Fibroblast of lung (primary cell): ENCODE measurements around the gene C10orf143. TPM values are rescaled to one million over a fixed set of nuclear protein-coding genes. Genes with fewer than 3 reads are reported as not detected.

Experiments
- DNase-seq, 2 donors: peaks; one replicate each; pipeline versions ENCODE4 v3.0.0 to v3.0.0-alpha.2; 2010; ENCODE audit warnings: low read depth in 2 of 2
- H2AFZ ChIP-seq: 2 replicates; pipeline ENCODE4 v1.5.1; 2012; ENCODE audit warnings: low read length, control low read depth, inconsistent platforms
- H3K27ac ChIP-seq: 2 replicates; pipeline ENCODE4 v1.5.1; 2011; ENCODE audit warnings: low read length, control low read depth; ENCODE audit not compliant: insufficient read depth
- H3K27me3 ChIP-seq: 2 replicates; pipeline ENCODE4 v1.5.1; 2011; ENCODE audit warnings: mild to moderate bottlenecking, low read length; ENCODE audit not compliant: control insufficient read depth, insufficient read depth
- H3K36me3 ChIP-seq: 2 replicates; pipeline ENCODE4 v1.5.1; 2011; ENCODE audit warnings: low read length; ENCODE audit not compliant: control insufficient read depth, insufficient read depth
- H3K4me1 ChIP-seq: 2 replicates; pipeline ENCODE4 v1.5.1; 2011; ENCODE audit warnings: low read length; ENCODE audit not compliant: control insufficient read depth, insufficient read depth; ENCODE audit errors: extremely low read depth
- H3K4me2 ChIP-seq: 2 replicates; pipeline ENCODE4 v1.5.1; 2011; ENCODE audit warnings: low read length, control low read depth; ENCODE audit not compliant: insufficient read depth; ENCODE audit errors: extremely low read depth
- H3K4me3 ChIP-seq, 4 experiments: fragments of 200-600 bp in 1 of 4; sonication (generic) in 1 of 4; replicated peaks in 1 of 4; 2 replicates each; pipeline ENCODE4 v1.5.1; 2011 to 2016; ENCODE audit warnings: low read length in 4 of 4, low read depth in 3 of 4, mild to moderate bottlenecking in 3 of 4, control low read depth in 2 of 4, inconsistent platforms in 1 of 4, mixed read lengths in 1 of 4; ENCODE audit not compliant: insufficient read depth in 1 of 4; ENCODE audit errors: control extremely low read depth in 1 of 4
- H3K79me2 ChIP-seq: 2 replicates; pipeline ENCODE4 v1.5.1; 2012; ENCODE audit warnings: mild to moderate bottlenecking, low read length, inconsistent platforms; ENCODE audit not compliant: control insufficient read depth, insufficient read depth
- H3K9ac ChIP-seq: 2 replicates; pipeline ENCODE4 v1.5.1; 2011; ENCODE audit warnings: mild to moderate bottlenecking, low read length, control low read depth; ENCODE audit not compliant: insufficient read depth
- H3K9me3 ChIP-seq: 2 replicates; pipeline ENCODE4 v1.5.1; 2012; ENCODE audit warnings: low read depth, low read length; ENCODE audit not compliant: control insufficient read depth, insufficient read depth
- H4K20me1 ChIP-seq: 2 replicates; pipeline ENCODE4 v1.5.1; 2011; ENCODE audit warnings: low read length; ENCODE audit not compliant: control insufficient read depth, insufficient read depth; ENCODE audit errors: extremely low read depth
- EZH2 ChIP-seq: IDR thresholded peaks from 2 replicates; pipeline ENCODE4 v1.5.1; 2012; ENCODE audit warnings: low read length, control low read depth, mild to moderate bottlenecking; ENCODE audit errors: missing control alignments
- polyA plus RNA-seq, 2 donors: library from polyadenylated mRNA; depleted of rRNA in 1 of 2; stranded (reverse) in 1 of 2; unstranded in 1 of 2; fragments of >200 nt; gene quantifications; 2 replicates each; pipeline ENCODE4 v1.2.1, GENCODE V29; 2011 to 2012; ENCODE audit warnings: missing spikeins in 1 of 2
- total RNA-seq: library from RNA; depleted of rRNA; stranded (reverse); fragments of >200 nt; gene quantifications from 2 replicates; pipeline ENCODE4 v1.2.1, GENCODE V29; 2014
- TF ChIP-seq, protein P1 (sequence below), 2 donors: IDR thresholded peaks in 1 of 2; conservative IDR thresholded peaks in 1 of 2; 1 replicate in 1 of 2; 2 replicates in 1 of 2; pipeline ENCODE4 v1.5.1; 2011 to 2012; ENCODE audit warnings: low read length in 2 of 2, control low read depth in 1 of 2, inconsistent platforms in 1 of 2, low read depth in 1 of 2, mild to moderate bottlenecking in 1 of 2

The C10orf143 gene
- total and polyA plus RNA-seq, 2 donors (not counting 1 experiment from before 2014, with no cell fraction given): 1.5 to 2.0 TPM

- Histone ChIP-seq H3K27me3 (no peaks in the 10 kb centered on the region), H3K4me2 (no peak overlapping the region), H3K9me3 (no peaks in the 10 kb centered on the region), H3K9ac (no peak overlapping the region), H3K27ac (no peak overlapping the region), H3K79me2 (no peaks in the 10 kb centered on the region), H4K20me1 (no peaks in the 10 kb centered on the region), H3K36me3 (no peaks in the 10 kb centered on the region), H3K4me3 (no peak overlapping the region), H2AFZ (no peak overlapping the region), H3K4me1 (no peaks in the 10 kb centered on the region)
- no peak for DNase-seq
- no peak for TF ChIP-seq EZH2
- TF ChIP-seq, protein P1, sequence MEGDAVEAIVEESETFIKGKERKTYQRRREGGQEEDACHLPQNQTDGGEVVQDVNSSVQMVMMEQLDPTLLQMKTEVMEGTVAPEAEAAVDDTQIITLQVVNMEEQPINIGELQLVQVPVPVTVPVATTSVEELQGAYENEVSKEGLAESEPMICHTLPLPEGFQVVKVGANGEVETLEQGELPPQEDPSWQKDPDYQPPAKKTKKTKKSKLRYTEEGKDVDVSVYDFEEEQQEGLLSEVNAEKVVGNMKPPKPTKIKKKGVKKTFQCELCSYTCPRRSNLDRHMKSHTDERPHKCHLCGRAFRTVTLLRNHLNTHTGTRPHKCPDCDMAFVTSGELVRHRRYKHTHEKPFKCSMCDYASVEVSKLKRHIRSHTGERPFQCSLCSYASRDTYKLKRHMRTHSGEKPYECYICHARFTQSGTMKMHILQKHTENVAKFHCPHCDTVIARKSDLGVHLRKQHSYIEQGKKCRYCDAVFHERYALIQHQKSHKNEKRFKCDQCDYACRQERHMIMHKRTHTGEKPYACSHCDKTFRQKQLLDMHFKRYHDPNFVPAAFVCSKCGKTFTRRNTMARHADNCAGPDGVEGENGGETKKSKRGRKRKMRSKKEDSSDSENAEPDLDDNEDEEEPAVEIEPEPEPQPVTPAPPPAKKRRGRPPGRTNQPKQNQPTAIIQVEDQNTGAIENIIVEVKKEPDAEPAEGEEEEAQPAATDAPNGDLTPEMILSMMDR (conservative IDR thresholded peaks at IDR 0.05 in 1 of 2, IDR thresholded peaks at IDR 0.05 in 1 of 2; ENCODE audit: low read depth in 1 of 2, low read length in 2 of 2): no peak
Measured at GRCh38 chr10:130064783-130065182, 45.8 kb downstream of the C10orf143 start.

GRCh38 chr10:130062976-130063375 lies 47.7 kb downstream of the C10orf143 start:
- no peak for DNase-seq
- TF ChIP-seq, protein P1 (conservative IDR thresholded peaks at IDR 0.05 in 1 of 2, IDR thresholded peaks at IDR 0.05 in 1 of 2; ENCODE audit: low read depth in 1 of 2, low read length in 2 of 2): no peak
- TF ChIP-seq EZH2: no peak
- Histone ChIP-seq H3K4me2 (no peak overlapping the region), H3K9ac (no peak overlapping the region), H3K27ac (no peak overlapping the region), H3K27me3 (no peaks in the 10 kb centered on the region), H4K20me1 (no peaks in the 10 kb centered on the region), H2AFZ (no peak overlapping the region), H3K9me3 (no peaks in the 10 kb centered on the region), H3K36me3 (no peaks in the 10 kb centered on the region), H3K4me3 (no peak overlapping the region), H3K79me2 (no peaks in the 10 kb centered on the region), H3K4me1 (no peaks in the 10 kb centered on the region)

DNA sequence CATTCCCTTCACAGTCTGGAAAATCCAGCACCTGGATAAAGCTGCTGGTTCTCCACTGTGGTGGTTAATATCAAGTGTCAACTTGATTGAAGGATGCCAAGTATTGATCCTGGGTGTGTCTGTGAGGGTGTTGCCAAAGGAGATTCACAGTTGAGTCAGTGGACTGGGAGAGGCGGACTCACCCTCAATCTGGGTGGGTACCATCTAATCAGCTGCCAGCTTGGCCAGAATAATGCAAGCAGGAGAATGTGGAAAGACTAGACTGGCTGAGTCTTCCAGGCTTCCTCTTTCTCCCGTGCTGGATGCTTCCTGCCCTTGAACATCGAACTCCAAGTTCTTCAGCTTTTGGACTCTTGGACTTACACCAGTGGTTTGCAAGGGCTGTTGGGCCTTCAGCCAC lies 48.4 kb downstream of the C10orf143 start:
- H3K9ac ChIP-seq: no peak overlapping the region
- no peaks in the 10 kb centered on the region for H3K4me1 ChIP-seq
- no peaks in the 10 kb centered on the region for H3K27me3 ChIP-seq
- no peak for DNase-seq
- H3K4me2 ChIP-seq: no peak overlapping the region
- no peaks in the 10 kb centered on the region for H4K20me1 ChIP-seq
- no peak overlapping the region for H3K27ac ChIP-seq
- no peaks in the 10 kb centered on the region for H3K9me3 ChIP-seq
- TF ChIP-seq, protein P1 (conservative IDR thresholded peaks at IDR 0.05 in 1 of 2, IDR thresholded peaks at IDR 0.05 in 1 of 2; ENCODE audit: low read depth in 1 of 2, low read length in 2 of 2): no peak
- no peak for TF ChIP-seq EZH2
- H3K4me3 ChIP-seq: no peak overlapping the region
- no peak overlapping the region for H2AFZ ChIP-seq
- H3K79me2 ChIP-seq: no peaks in the 10 kb centered on the region
- no peaks in the 10 kb centered on the region for H3K36me3 ChIP-seq
